Colonic mucosa (tissue), 4 donors: ENCODE measurements around the gene LIME1. TPM values are rescaled to one million over a fixed set of nuclear protein-coding genes. Genes with fewer than 3 reads are reported as not detected.

ENCODE experiments used
- DNase-seq: peaks from one replicate; pipeline ENCODE4 v3.0.0-alpha.2; 2020
- H3K27ac ChIP-seq: fragments of 200-600 bp; one replicate; pipeline ENCODE4 v1.8.0; 2021
- H3K27me3 ChIP-seq: fragments of 200-600 bp; one replicate; pipeline ENCODE4 v1.8.0; 2021
- H3K36me3 ChIP-seq: fragments of 200-600 bp; one replicate; pipeline ENCODE4 v1.8.0; 2021
- H3K4me1 ChIP-seq: fragments of 200-600 bp; one replicate; pipeline ENCODE4 v1.8.0; 2021; ENCODE audit warnings: mild to moderate bottlenecking
- H3K4me3 ChIP-seq: fragments of 200-600 bp; one replicate; pipeline ENCODE4 v1.8.0; 2021
- H3K9ac ChIP-seq, 2 donors: one replicate each; pipeline ENCODE4 v1.7.0; 2013; ENCODE audit warnings: control low read depth in 2 of 2, low read depth in 2 of 2, low read length in 2 of 2
- H3K9me3 ChIP-seq: fragments of 200-600 bp; one replicate; pipeline ENCODE4 v1.8.0; 2021
- intact Hi-C: fragments of 100-400 bp; cut with DNase I; formaldehyde crosslinking; loops from one replicate; pipeline ENCODE4 v1.14.1; 2022
- total RNA-seq, 2 donors: library from RNA; stranded (reverse); fragmentation: NEBNext Ultra II Directional in 1 of 2; extraction: Animal tissue kit (Norgen Biotek cat#: 25700) in 1 of 2; gene quantifications; one replicate each; pipeline ENCODE4 v1.2.1, GENCODE V29; 2021
- TF ChIP-seq, protein P1 (sequence below): fragments of 200-600 bp; IDR thresholded peaks from one replicate; pipeline ENCODE4 v1.8.0; 2022; ENCODE audit warnings: antibody characterized with exemption, mild to moderate bottlenecking
- donor health status: healthy.
- donor health status: DM: no; HTN: no; CAD: no.
- donor health status: DM: no; HTN: no; CAD: no.

The LIME1 gene
- total RNA-seq, 2 donors from 2014 or later: 10.8 to 20.0 TPM

DNA sequence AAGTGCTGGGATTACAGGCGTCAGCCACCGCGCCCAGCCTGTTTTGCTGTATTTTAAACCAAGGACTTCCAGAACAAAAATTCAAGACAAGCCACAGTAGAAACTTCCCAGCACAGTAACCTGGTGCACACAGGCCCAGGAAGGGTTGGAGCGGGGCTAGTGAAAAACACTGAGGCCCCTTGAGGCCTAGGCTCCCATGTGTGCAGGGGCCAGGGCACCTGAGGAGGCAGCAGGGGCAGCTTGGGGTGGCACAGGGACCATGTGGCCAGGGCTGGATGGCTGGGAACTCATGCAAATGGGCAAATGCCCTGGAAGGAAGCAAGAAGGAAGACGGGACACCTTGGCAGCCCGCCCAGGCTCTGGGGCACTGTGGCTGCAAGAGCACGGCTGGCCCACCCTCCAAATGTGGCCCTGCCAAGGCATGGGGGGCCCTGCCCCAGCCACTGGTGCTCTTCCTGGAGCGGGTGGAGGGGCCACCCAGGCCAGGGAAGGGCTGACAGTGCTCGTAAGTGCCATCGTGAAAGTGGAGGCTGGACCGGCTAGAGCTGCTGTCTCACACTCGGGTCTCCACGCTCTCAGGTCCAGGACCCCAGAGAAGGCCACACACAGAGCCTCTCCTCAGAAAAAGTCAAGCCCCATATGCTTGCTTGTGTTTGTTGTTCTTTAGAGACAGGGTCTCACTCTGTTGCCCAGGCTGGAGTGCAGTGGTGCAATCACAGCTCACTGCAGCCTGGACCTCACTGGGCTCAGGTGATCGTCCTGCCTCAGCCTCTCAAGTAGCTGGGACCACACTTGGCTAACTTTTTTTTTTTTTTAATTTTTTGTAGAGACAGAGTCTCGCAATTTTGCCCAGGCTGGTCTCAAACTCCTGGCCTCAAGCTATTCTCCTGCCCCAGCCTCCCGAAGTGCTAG lies 13.4 kb downstream of the LIME1 start:
- no peak for DNase-seq
- no peak overlapping the region for H3K27ac ChIP-seq

GRCh38 chr20:63750807-63751470 lies 14.5 kb downstream of the LIME1 start:
- no peaks in the 10 kb centered on the region for H3K36me3 ChIP-seq
- DNase-seq: no peak
- H3K9ac ChIP-seq: no peak overlapping the region
- H3K4me3 ChIP-seq: no peak overlapping the region
- TF ChIP-seq, protein P1, sequence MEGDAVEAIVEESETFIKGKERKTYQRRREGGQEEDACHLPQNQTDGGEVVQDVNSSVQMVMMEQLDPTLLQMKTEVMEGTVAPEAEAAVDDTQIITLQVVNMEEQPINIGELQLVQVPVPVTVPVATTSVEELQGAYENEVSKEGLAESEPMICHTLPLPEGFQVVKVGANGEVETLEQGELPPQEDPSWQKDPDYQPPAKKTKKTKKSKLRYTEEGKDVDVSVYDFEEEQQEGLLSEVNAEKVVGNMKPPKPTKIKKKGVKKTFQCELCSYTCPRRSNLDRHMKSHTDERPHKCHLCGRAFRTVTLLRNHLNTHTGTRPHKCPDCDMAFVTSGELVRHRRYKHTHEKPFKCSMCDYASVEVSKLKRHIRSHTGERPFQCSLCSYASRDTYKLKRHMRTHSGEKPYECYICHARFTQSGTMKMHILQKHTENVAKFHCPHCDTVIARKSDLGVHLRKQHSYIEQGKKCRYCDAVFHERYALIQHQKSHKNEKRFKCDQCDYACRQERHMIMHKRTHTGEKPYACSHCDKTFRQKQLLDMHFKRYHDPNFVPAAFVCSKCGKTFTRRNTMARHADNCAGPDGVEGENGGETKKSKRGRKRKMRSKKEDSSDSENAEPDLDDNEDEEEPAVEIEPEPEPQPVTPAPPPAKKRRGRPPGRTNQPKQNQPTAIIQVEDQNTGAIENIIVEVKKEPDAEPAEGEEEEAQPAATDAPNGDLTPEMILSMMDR: no peak
- intact Hi-C loops: no loop called here
- no peaks in the 10 kb centered on the region for H3K9me3 ChIP-seq
- no peaks in the 10 kb centered on the region for H3K27me3 ChIP-seq
- H3K27ac ChIP-seq: no peak overlapping the region
- no peaks in the 10 kb centered on the region for H3K4me1 ChIP-seq

More for the DNA sequence above, 13.4 kb downstream of the LIME1 start:
- Histone ChIP-seq H3K36me3 (no peaks in the 10 kb centered on the region), H3K27me3 (no peaks in the 10 kb centered on the region), H3K4me1 (no peaks in the 10 kb centered on the region), H3K9ac (no peak overlapping the region), H3K9me3 (no peaks in the 10 kb centered on the region), H3K4me3 (no peak overlapping the region)
- intact Hi-C loops: no loop called here
- TF ChIP-seq, protein P1: no peak

- Histone ChIP-seq H3K9me3 (no peaks in the 10 kb centered on the region), H3K4me1 (no peaks in the 10 kb centered on the region), H3K9ac (no peak overlapping the region), H3K4me3 (no peak overlapping the region), H3K27me3 (no peaks in the 10 kb centered on the region), H3K27ac (no peak overlapping the region), H3K36me3 (no peaks in the 10 kb centered on the region)
- intact Hi-C loops: no loop called here
- TF ChIP-seq, protein P1: no peak
- no peak for DNase-seq
Observed at GRCh38 chr20:63751471-63752271, 15.2 kb downstream of the LIME1 start.

- Histone ChIP-seq H3K27ac (no peak overlapping the region), H3K4me1 (no peaks in the 10 kb centered on the region), H3K9me3 (no peaks in the 10 kb centered on the region), H3K36me3 (no peaks in the 10 kb centered on the region), H3K4me3 (no peak overlapping the region), H3K27me3 (no peaks in the 10 kb centered on the region), H3K9ac (no peak overlapping the region)
- TF ChIP-seq, protein P1: no peak
- no peak for DNase-seq
- intact Hi-C loops: no loop called here
Observed at GRCh38 chr20:63752411-63753101, 16.1 kb downstream of the LIME1 start.

DNA sequence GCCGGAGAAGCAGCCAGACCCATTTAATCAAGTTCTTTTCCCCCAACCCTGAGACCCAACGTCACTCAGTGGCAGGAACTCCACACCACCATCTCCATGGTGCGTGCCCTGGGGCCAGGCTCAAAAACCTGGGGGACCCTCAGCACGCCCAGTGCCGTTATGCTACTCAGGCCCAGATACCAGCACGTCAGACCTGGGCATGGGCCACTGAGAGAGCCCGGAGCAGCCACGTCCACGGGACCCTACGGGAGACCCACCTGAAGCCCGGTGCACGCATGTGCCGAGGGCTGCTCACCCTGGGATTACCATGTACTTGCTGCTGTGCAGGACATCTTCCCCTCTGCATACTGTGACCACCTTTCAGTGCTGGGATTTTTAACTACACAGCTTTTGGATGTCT lies 16.9 kb downstream of the LIME1 start:
- H3K9me3 ChIP-seq: no peaks in the 10 kb centered on the region
- no peak overlapping the region for H3K27ac ChIP-seq
- H3K9ac ChIP-seq: no peak overlapping the region
- H3K27me3 ChIP-seq: no peaks in the 10 kb centered on the region
- no peak overlapping the region for H3K4me3 ChIP-seq
- intact Hi-C loops: no loop called here
- H3K36me3 ChIP-seq: no peaks in the 10 kb centered on the region
- no peak for DNase-seq
- TF ChIP-seq, protein P1: no peak
- H3K4me1 ChIP-seq: no peaks in the 10 kb centered on the region
